H9 (cell line): Measurements from ENCODE around the gene SPTLC3. TPM values are rescaled to one million over a fixed set of nuclear protein-coding genes. Genes with fewer than 3 reads are reported as not detected.

ENCODE experiments used
- DNase-seq: peaks from one replicate; pipeline ENCODE4 v3.0.0-alpha.2; 2017
- H2AFZ ChIP-seq: one replicate; pipeline ENCODE4 v1.6.1; 2013; ENCODE audit warnings: mild to moderate bottlenecking, low read length, control low read depth, moderate library complexity
- H2AK5ac ChIP-seq: 2 replicates; pipeline ENCODE4 v1.6.1; 2013; ENCODE audit warnings: low read length, control low read depth, mixed read lengths; ENCODE audit not compliant: insufficient read length
- H2BK120ac ChIP-seq: one replicate; pipeline ENCODE4 v1.6.1; 2013; ENCODE audit warnings: low read depth, mild to moderate bottlenecking, low read length, control low read depth, inconsistent platforms; ENCODE audit not compliant: poor library complexity, severe bottlenecking
- H2BK12ac ChIP-seq: 2 replicates; pipeline ENCODE4 v1.6.1; 2013; ENCODE audit warnings: low read length, control low read depth, mixed read lengths, low read depth; ENCODE audit not compliant: insufficient read length
- H2BK15ac ChIP-seq: 2 replicates; pipeline ENCODE4 v1.6.1; 2013; ENCODE audit warnings: low read depth, low read length, control low read depth
- H2BK20ac ChIP-seq: one replicate; pipeline ENCODE4 v1.6.1; 2013; ENCODE audit warnings: low read depth, mild to moderate bottlenecking, low read length, control low read depth, inconsistent platforms; ENCODE audit not compliant: poor library complexity, severe bottlenecking
- H2BK5ac ChIP-seq: 2 replicates; pipeline ENCODE4 v1.6.1; 2013; ENCODE audit warnings: low read length, control low read depth, mixed read lengths; ENCODE audit not compliant: insufficient read length
- H3K14ac ChIP-seq: 2 replicates; pipeline ENCODE4 v1.6.1; 2013; ENCODE audit warnings: low read length, control low read depth; ENCODE audit not compliant: insufficient read depth
- H3K18ac ChIP-seq: 2 replicates; pipeline ENCODE4 v1.6.1; 2013; ENCODE audit warnings: low read depth, mild to moderate bottlenecking, mixed read lengths, low read length, control low read depth; ENCODE audit not compliant: insufficient read length
- H3K23ac ChIP-seq: 2 replicates; pipeline ENCODE4 v1.6.1; 2013; ENCODE audit warnings: low read length, control low read depth, mixed read lengths, low read depth; ENCODE audit not compliant: insufficient read length
- H3K23me2 ChIP-seq: 2 replicates; pipeline ENCODE4 v1.6.1; 2013; ENCODE audit warnings: low read depth, mild to moderate bottlenecking, mixed read lengths, low read length, control low read depth; ENCODE audit not compliant: insufficient read length, poor library complexity, severe bottlenecking
- H3K27ac ChIP-seq: 2 replicates; pipeline ENCODE4 v1.5.1; 2013; ENCODE audit warnings: low read length, control low read depth, mixed read lengths, low read depth; ENCODE audit not compliant: insufficient read length
- H3K27me3 ChIP-seq: 2 replicates; pipeline ENCODE4 v1.6.1; 2013; ENCODE audit warnings: low read length, control low read depth, inconsistent platforms; ENCODE audit not compliant: insufficient read depth
- H3K4ac ChIP-seq: 2 replicates; pipeline ENCODE4 v1.6.1; 2013; ENCODE audit warnings: low read depth, mild to moderate bottlenecking, control low read depth, inconsistent platforms, low read length, moderate library complexity
- H3K4me1 ChIP-seq: 2 replicates; pipeline ENCODE4 v1.6.1; 2013; ENCODE audit warnings: low read length, control low read depth, inconsistent platforms; ENCODE audit not compliant: insufficient read depth
- H3K4me2 ChIP-seq: 2 replicates; pipeline ENCODE4 v1.6.1; 2013; ENCODE audit warnings: low read length, control low read depth, mixed read lengths; ENCODE audit not compliant: insufficient read length, insufficient read depth
- H3K56ac ChIP-seq: 2 replicates; pipeline ENCODE4 v1.6.1; 2013; ENCODE audit warnings: low read depth, mild to moderate bottlenecking, mixed read lengths, low read length, control low read depth; ENCODE audit not compliant: insufficient read length
- H3K79me1 ChIP-seq: 2 replicates; pipeline ENCODE4 v1.6.1; 2013; ENCODE audit warnings: low read depth, mild to moderate bottlenecking, moderate library complexity, low read length, control low read depth, inconsistent platforms; ENCODE audit not compliant: insufficient read depth, poor library complexity, severe bottlenecking
- H3K79me2 ChIP-seq: 2 replicates; pipeline ENCODE4 v1.6.1; 2013; ENCODE audit warnings: low read length, control low read depth, inconsistent platforms; ENCODE audit not compliant: insufficient read depth
- H3K9ac ChIP-seq: 2 replicates; pipeline ENCODE4 v1.6.1; 2013; ENCODE audit warnings: low read length, control low read depth, mixed read lengths; ENCODE audit not compliant: insufficient read length; ENCODE audit errors: extremely low read depth
- H3K9me3 ChIP-seq: one replicate; pipeline ENCODE4 v1.6.1; 2013; ENCODE audit warnings: low read depth, low read length, inconsistent platforms; ENCODE audit not compliant: control insufficient read depth
- H3T11ph ChIP-seq: one replicate; pipeline ENCODE4 v1.6.1; 2013; ENCODE audit warnings: mild to moderate bottlenecking, low read length, control low read depth, inconsistent platforms
- H4K20me1 ChIP-seq: one replicate; pipeline ENCODE4 v1.6.1; 2013; ENCODE audit not compliant: control insufficient read depth, insufficient read length, insufficient read depth
- H4K5ac ChIP-seq: 2 replicates; pipeline ENCODE4 v1.6.1; 2013; ENCODE audit warnings: low read depth, mild to moderate bottlenecking, mixed read lengths, low read length, control low read depth; ENCODE audit not compliant: insufficient read length
- H4K8ac ChIP-seq: replicated peaks from 2 replicates; pipeline ENCODE4 v1.6.1; 2013; ENCODE audit warnings: low read length, control low read depth, mixed read lengths, low read depth; ENCODE audit not compliant: insufficient read length
- H4K91ac ChIP-seq: 2 replicates; pipeline ENCODE4 v1.6.1; 2013; ENCODE audit warnings: low read depth, mild to moderate bottlenecking, moderate library complexity, mixed read lengths, low read length, control low read depth; ENCODE audit not compliant: insufficient read length
- H3K27ac Mint-ChIP-seq, 3 experiments: 2 replicates in 2 of 3; 3 replicates in 1 of 3; pipeline ENCODE4 v1.8.0; 2020 to 2021; ENCODE audit warnings: mixed read lengths in 3 of 3, mild to moderate bottlenecking in 1 of 3, moderate library complexity in 1 of 3
- H3K27me3 Mint-ChIP-seq: 2 replicates; pipeline ENCODE4 v1.8.0; 2021; ENCODE audit warnings: low read depth, mild to moderate bottlenecking, moderate library complexity, mixed read lengths
- H3K36me3 Mint-ChIP-seq, 3 experiments: 2 replicates in 2 of 3; 3 replicates in 1 of 3; pipeline ENCODE4 v1.8.0; 2020 to 2021; ENCODE audit warnings: low read depth in 3 of 3, mixed read lengths in 3 of 3; ENCODE audit not compliant: insufficient read depth in 1 of 3
- H3K4me1 Mint-ChIP-seq, 2 experiments: 2 replicates each; pipeline ENCODE4 v1.8.0; 2020; ENCODE audit warnings: mixed read lengths in 2 of 2
- H3K4me3 Mint-ChIP-seq, 2 experiments: 2 replicates in 1 of 2; 3 replicates in 1 of 2; pipeline ENCODE4 v1.8.0; 2020 to 2021; ENCODE audit warnings: mild to moderate bottlenecking in 2 of 2, mixed read lengths in 2 of 2, moderate library complexity in 1 of 2
- H3K9me3 Mint-ChIP-seq, 2 experiments: 2 replicates in 1 of 2; 3 replicates in 1 of 2; pipeline ENCODE4 v1.8.0; 2020; ENCODE audit warnings: mild to moderate bottlenecking in 2 of 2, mixed read lengths in 2 of 2, moderate library complexity in 1 of 2
- WGBS: extraction: QIAGEN DNeasy Blood & Tissue Kit; methylation state at CpG from one replicate; pipeline ENCODE4 v1.1.7; 2013; ENCODE audit warnings: missing lambda C conversion rate, low lambda C conversion rate, mixed read lengths; ENCODE audit not compliant: insufficient read length; ENCODE audit errors: extremely low coverage; 5-methylcytosine and 5-hydroxymethylcytosine counted together
- total RNA-seq: library from RNA; stranded (reverse); gene quantifications from 2 replicates; pipeline ENCODE4 v1.2.1, GENCODE V29; 2021
- TF ChIP-seq, protein P1 (sequence below): fragments of 200-600 bp; sonication (generic); conservative IDR thresholded peaks from 3 replicates; pipeline ENCODE4 v1.8.0; 2021; ENCODE audit warnings: antibody characterized with exemption, mild to moderate bottlenecking

SPTLC3 gene
- total RNA-seq, 1 experiment from 2014 or later, result 0.68 TPM

- Histone ChIP-seq H2AK5ac (no peak overlapping the region), H3K9ac (no peak overlapping the region), H4K8ac (no peak overlapping the region), H4K20me1 (no peaks in the 10 kb centered on the region), H3K79me2 (no peaks in the 10 kb centered on the region), H3K4me2 (no peak overlapping the region), H2BK120ac (no peak overlapping the region), H3K23me2 (no peaks in the 10 kb centered on the region), H3T11ph (no peak overlapping the region), H2BK15ac (no peak overlapping the region), H2AFZ (no peak overlapping the region), H3K4ac (no peak overlapping the region), H3K9me3 (no peaks in the 10 kb centered on the region), H2BK5ac (no peak overlapping the region), H3K79me1 (no peaks in the 10 kb centered on the region), H2BK12ac (no peak overlapping the region), H4K91ac (no peak overlapping the region), H3K56ac (no peak overlapping the region), H3K27ac (no peak overlapping the region), H3K23ac (no peak overlapping the region), H3K4me1 (peaks cover 3% of the 10 kb centered on the region; the same call in 1 of the 2 replicates), H2BK20ac (no peak overlapping the region), H3K18ac (no peak overlapping the region), H3K27me3 (no peaks in the 10 kb centered on the region), H4K5ac (no peak overlapping the region), H3K14ac (no peak overlapping the region)
- Mint-ChIP-seq H3K9me3 (peaks cover 5 to 6% of the 10 kb centered on the region in 2 experiments; a peak in 4 of 5 replicates), H3K4me3 (no peak overlapping the region), H3K27me3 (no peaks in the 10 kb centered on the region; the same call in 1 of the 2 replicates), H3K36me3 (peaks cover 2 to 12% (median 4%) of the 10 kb centered on the region in 3 experiments; a peak in 4 of 7 replicates), H3K27ac (no peak overlapping the region), H3K4me1 (peaks cover 22 to 27% of the 10 kb centered on the region in 2 experiments)
- TF ChIP-seq, protein P1, sequence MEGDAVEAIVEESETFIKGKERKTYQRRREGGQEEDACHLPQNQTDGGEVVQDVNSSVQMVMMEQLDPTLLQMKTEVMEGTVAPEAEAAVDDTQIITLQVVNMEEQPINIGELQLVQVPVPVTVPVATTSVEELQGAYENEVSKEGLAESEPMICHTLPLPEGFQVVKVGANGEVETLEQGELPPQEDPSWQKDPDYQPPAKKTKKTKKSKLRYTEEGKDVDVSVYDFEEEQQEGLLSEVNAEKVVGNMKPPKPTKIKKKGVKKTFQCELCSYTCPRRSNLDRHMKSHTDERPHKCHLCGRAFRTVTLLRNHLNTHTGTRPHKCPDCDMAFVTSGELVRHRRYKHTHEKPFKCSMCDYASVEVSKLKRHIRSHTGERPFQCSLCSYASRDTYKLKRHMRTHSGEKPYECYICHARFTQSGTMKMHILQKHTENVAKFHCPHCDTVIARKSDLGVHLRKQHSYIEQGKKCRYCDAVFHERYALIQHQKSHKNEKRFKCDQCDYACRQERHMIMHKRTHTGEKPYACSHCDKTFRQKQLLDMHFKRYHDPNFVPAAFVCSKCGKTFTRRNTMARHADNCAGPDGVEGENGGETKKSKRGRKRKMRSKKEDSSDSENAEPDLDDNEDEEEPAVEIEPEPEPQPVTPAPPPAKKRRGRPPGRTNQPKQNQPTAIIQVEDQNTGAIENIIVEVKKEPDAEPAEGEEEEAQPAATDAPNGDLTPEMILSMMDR, result no peak
- DNase-seq, result no peak
- WGBS, result no CpG with 5 or more reads among the region's 1 CpG
These were observed 174.2 kb downstream of the SPTLC3 start for GRCh38 chr20:13183005-13183404.
